K562 treated with DMSO at 1 percent for 12 hours (cell line): ENCODE data around the gene CD48. TPM values are rescaled to one million over a fixed set of nuclear protein-coding genes. Genes with fewer than 3 reads are reported as not detected.

Experiments
- total RNA-seq: library from RNA; unstranded; fragments of 300-600 nt; gene quantifications from 2 replicates; pipeline ENCODE4 v1.2.3, GENCODE V29; 2022; ENCODE audit not compliant: insufficient read depth

Gene CD48, protein sequence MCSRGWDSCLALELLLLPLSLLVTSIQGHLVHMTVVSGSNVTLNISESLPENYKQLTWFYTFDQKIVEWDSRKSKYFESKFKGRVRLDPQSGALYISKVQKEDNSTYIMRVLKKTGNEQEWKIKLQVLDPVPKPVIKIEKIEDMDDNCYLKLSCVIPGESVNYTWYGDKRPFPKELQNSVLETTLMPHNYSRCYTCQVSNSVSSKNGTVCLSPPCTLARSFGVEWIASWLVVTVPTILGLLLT
- not detected in 2 replicates for total RNA-seq

DNA sequence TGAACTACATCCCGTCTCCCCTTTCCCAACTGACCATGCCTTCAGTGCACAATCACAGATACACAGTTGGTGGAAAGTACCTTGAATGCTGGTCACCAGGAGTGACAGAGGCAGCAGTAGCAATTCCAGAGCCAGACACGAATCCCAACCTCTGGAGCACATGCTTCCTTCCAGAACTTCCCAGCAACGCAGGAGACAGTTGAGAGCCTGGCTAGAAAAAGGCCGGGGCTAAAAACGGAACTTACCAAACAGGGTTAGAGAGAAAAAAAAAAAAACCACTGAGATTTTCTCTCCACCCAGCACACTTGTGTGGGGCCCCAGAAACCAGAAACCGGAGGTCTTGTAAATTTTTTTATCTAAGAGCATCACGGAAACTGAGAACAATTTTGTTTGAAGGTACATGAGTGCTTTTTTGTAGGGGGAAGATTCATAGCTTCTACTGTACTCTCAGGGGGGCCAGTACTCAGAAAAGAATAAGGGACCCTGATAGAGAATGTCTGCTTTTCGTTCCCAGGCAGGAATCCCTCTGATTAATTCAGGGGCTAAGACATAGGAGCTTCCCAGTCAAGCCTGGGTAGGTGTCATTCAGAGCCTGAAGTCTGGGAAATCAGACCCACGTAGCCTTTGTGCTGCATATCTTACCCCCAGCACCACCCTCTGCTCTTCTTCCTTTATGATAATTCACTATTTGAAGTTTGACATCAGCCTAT is at the start of gene CD48:
CD48 (minus strand) TSS at position 221 of the 710 bp plus-strand sequence; CDS start at position 162, 59 bp downstream.

DNA sequence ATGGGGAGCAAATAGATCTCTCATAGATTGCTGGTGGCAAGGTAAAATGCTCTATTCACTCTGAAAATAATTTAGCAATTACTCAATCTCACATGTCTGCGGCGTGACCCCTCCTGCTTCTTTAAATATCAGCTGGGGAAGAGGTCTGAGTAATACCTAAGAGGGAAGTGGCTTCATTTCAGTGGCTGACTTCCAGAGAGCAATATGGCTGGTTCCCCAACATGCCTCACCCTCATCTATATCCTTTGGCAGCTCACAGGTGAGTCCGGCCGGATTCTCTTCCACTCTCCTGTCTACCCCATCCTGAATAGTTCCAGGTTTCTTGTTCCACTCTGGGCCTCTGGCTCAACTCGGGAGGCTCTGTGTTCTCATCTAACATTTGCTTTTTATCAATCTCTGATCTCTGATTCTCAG is 27.5 kb upstream of the CD48 start, which contains the start of gene SLAMF7:
SLAMF7 (plus strand) TSS at position 150 of the 414 bp plus-strand sequence; CDS start at position 205, 55 bp downstream.

DNA sequence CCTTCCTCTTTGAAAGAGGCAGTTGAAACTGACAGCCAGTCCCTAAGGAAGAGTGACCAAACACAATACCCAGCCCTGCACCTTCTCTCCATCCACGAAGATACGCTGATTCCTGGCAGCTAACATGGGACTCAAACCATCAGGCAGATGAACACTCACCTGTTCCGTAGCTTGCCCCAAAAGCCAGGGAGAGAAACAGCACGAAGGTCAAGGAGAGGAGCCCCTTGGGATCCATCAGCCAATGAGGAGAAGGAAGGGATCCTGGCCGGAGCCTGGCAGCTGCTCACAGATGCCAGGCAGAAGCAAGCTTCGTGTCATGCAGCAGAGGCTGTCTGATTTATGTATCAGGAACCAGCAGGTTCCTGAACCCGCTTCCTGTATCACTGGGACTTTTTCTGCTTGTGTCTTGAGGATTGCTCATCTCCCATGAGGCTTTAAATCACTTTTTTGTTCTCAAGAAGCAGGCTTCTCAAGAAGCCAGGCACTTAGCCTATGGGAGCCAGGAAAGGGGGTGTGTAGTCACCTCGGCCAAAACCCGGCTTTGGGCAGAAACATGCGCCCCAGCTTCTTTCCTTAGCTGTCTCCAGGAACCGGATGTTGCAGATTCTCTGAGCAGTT is 64.8 kb downstream of the CD48 start, which contains the start of gene SLAMF1:
SLAMF1 (minus strand) TSS at position 334 of the 618 bp plus-strand sequence; CDS start at position 235, 99 bp downstream.

Other genes starting within 250 kb of the CD48 start
- gene SLAMF6, start 188.6 kb downstream of the CD48 start, total RNA-seq: 1.8 and 4.7 TPM in 2 replicates
- 0.49 and 3.9 TPM in 2 replicates for gene CD84, start 132.3 kb downstream of the CD48 start, total RNA-seq
- gene SLAMF1, start 64.8 kb downstream of the CD48 start, total RNA-seq: 1.0 and 1.9 TPM in 2 replicates
- 0.35 and 1.6 TPM in 2 replicates for gene SLAMF7, start 27.4 kb upstream of the CD48 start, total RNA-seq
- gene LY9, start 84.4 kb upstream of the CD48 start, total RNA-seq: not detected in 2 replicates
- not detected in 2 replicates for gene CD244, start 151.1 kb upstream of the CD48 start, total RNA-seq
- not detected in 2 replicates for gene ITLN1, start 173.4 kb upstream of the CD48 start, total RNA-seq
- gene ITLN2, start 243.0 kb upstream of the CD48 start, total RNA-seq: not detected in 2 replicates